Astrocyte of the hippocampus (primary cell): ENCODE measurements around the gene EIF5AL1.
"Not testable (repeated sequence)": the region's sequence is repeated elsewhere in the genome, so short reads cannot be mapped to it uniquely, and the experiment has no call there.

ENCODE experiments used
- DNase-seq: peaks from one replicate; pipeline ENCODE4 v3.0.0; 2011; ENCODE audit warnings: low read depth, low spot score

Gene EIF5AL1

DNA sequence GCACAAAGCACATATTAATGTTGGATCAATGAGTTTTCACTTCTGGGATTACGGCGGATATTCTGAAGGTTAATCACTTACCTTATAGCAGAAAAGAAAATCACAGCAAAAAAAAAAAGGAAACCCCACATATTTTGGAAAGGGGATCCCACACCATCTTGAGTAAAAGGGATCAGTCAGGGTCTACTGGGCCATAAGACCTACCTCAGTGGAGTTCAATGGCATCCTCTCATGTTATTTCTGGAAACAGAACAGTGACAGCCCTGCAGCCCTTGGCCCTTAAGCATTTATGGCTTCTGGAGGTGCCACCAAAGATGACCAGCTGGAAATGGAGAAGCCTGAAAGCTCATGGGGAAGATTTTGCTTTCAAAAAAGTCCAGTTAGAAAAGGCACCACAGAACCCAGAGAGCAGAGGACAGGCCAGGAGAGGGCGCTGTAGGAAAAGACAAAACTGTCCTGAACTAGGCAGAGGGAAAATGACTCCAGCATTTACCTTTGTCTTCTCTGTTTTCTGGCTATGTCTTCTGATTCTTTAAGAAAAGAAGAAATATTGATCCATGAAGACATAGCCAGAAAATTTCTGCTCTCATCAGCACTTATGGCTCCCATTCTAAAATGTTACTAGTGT is 2.9 kb upstream of the EIF5AL1 start:
- not testable (repeated sequence) for DNase-seq

DNA sequence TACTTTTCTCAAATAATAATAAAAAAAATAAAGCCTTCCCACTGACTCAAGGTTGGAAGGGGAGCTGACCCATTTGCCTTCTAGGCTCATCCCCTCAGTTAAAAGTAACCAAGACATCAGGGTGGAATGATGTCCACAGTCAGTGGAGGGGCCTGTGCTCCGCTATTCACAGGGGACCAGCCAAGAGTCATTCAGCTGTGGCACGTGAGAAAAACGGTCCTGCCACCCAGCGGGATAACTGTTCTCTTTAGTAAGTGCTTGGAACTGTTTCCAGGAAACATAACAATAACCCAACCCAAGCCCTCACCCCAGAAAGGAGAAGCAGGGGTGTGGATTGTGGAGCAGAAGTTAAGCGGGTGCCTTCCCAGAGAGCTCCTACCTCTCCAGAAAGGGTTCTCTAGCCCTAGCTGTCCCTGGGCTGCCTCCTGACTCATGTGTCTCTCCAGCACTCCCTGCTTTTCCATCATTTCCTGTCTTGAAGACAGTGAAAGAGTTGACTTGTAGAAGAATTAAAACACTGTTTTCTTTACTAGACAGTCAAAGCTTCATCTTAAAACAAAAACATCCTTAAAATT is 2.3 kb upstream of the EIF5AL1 start:
- DNase-seq, result not testable (repeated sequence)

DNA sequence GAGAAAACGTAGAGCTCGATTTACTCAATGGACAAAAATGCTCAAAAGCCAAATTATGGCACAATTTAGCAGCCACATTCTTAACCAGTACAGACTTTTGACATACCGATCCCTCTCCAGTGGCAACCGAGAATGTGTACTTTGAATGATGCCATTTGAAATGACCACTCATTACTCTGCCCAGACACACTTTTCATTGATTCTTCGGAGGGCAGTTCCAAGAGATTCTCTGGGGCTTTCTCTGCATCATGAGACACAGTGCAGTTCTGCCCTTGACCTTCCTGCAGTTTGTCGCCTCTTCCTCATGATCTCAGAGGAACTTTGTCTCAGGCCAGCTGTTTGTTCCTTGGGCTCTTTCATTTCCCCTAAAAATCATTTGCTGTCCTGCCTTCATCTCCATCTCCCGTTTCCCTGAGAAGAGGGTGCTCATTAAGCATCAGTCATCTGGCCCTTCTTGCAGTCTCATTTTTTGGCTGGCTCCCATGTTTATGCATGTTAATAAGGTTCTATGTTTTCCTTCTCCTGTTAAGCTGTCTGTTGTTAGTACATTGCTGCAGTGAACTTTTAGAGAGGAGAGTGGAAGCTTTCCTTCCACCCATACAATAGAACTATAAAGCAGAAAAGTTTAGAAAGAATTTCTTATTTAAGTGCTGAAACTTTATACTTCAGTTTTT is 4.3 kb downstream of the EIF5AL1 start:
- not testable (repeated sequence) for DNase-seq

DNA sequence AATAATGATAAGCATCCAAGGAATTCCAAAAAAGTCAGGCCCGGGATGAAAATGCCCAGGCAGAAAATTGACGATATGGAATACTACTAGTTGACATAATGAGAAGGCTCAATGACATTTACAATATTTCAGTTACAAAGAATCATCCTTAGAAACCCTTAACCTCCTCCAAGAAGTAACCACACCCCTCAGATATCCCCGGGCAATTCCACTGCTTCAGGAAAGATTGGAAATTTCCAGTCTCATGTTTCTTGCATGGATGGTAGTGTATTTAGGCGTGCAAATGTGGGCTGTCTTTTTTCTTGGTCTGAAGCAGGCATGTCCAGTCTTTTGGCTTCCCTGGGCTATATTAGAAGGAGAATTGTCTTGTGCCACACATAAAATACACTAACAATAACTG is 5.2 kb downstream of the EIF5AL1 start:
- not testable (repeated sequence) for DNase-seq

- DNase-seq, result not testable (repeated sequence)
Observed at GRCh38 chr10:79521751-79522150, 9.4 kb downstream of the EIF5AL1 start.

- not testable (repeated sequence) for DNase-seq
Observed at GRCh38 chr10:79522464-79522863, 10.1 kb downstream of the EIF5AL1 start.

- not testable (repeated sequence) for DNase-seq
Observed at GRCh38 chr10:79523157-79523853, 11.0 kb downstream of the EIF5AL1 start.

DNA sequence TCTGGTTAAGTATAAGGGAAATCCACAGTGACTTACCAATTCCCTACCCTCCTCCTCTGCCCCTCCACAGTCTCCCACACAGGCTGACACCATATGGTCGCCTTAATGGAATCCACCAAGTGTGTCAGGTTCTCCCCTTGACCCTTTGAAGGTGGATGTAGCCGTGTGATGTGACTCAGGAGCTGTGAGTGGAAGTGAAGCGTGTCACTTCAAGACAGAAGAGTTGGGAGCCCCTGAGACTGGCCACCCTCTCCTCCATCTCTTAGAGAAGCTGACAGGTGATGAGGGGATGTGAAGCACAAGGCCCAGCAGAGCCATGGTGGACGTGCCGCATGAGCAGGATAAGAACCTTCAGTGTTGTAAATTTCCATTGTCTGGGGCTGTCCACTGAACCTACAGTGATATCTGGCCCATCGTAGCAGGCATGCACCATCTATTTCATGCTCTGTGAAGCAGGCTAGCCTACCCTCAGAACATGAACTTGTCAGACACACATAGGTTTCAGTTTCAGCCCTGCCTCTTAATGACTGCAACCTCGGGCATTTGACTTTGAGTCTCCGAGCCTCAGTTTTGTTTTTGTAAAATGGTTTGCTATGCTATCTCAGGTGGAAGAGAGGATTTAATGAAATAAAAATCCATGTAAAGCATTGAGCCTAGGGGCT is 12.8 kb downstream of the EIF5AL1 start:
- DNase-seq, result not testable (repeated sequence)

GRCh38 chr10:79528261-79528660 is 15.9 kb downstream of the EIF5AL1 start:
- not testable (repeated sequence) for DNase-seq

DNA sequence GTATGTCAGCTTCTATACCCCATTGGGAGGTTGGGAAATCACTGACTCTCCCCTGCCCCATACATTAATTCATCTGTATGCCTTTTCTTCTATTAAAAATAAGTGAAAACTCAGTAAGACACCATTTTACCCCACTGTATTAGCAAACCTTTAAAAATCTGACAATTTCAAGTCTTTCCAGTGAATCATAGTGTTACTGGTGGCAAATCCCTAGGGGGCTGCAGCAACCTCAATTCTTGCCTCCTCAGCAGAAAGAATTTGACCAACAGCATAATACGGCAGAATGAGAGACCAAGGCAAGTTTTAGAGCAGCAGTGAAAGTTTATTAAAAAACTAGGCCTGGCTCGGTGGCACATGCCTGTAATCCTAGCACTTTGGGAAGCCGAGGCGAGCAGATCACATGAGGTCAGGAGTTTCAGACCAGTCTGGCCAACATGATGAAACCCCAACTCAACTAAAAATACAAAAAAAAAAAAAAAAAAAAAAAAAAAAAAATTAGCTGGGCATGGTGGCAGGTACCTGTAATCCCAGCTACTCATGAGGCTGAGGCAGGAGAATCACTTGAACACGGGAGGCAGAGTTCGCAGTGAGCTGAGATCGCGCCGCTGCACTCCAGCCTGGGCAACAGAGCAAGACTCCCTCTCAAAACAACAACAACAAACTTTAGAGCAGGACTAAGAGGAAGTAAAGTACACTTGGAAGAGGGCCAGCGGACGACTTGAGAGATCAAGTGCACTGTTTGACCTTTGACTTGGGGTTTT is 21.0 kb downstream of the EIF5AL1 start:
- DNase-seq, result not testable (repeated sequence)

- not testable (repeated sequence) for DNase-seq
Observed at GRCh38 chr10:79533903-79534175, 21.5 kb downstream of the EIF5AL1 start.

DNA sequence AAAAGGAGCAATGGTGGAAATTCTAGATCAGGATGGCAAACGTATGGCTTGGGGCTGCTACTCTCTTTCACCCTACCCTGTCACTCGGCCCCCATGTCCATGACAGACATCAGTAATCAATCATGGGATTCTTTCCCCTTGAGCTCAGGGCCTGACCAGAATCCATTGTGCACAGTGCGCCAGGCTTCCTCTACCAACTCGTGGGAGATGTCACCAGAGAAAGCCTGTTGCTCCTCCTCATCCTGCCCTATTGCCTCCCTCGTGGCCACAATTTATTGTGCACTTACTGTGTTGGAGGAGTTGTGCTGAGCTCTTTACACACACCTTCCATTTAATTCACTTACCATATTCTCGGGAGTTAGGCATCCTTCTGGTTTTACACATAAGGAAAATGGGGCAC is 26.0 kb downstream of the EIF5AL1 start:
- not testable (repeated sequence) for DNase-seq

GRCh38 chr10:79540930-79541329 is 28.6 kb downstream of the EIF5AL1 start:
- not testable (repeated sequence) for DNase-seq

GRCh38 chr10:79542626-79543025 is 30.3 kb downstream of the EIF5AL1 start:
- no peak for DNase-seq

DNA sequence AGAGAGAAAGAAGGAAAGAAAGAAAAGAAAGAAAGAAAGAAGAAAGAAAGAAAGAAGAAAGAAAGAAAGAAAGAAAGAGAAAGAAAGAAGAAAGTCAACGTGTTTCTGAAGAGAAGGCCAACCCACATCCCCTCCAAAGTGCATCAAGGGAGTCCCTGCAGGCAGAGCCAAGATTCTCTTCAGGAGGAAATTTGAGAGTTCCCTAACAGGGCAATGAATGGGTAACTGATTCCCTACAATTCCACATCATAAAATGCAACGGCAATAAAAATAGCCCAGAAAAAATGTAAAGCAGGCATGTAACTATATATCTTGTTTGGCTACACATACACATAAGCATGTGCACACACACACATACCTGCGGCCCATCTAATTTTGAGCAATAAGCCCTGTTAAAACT is 32.1 kb downstream of the EIF5AL1 start:
- DNase-seq, result not testable (repeated sequence)

- DNase-seq, result not testable (repeated sequence)
Observed at GRCh38 chr10:79544926-79545659, 32.8 kb downstream of the EIF5AL1 start.

DNA sequence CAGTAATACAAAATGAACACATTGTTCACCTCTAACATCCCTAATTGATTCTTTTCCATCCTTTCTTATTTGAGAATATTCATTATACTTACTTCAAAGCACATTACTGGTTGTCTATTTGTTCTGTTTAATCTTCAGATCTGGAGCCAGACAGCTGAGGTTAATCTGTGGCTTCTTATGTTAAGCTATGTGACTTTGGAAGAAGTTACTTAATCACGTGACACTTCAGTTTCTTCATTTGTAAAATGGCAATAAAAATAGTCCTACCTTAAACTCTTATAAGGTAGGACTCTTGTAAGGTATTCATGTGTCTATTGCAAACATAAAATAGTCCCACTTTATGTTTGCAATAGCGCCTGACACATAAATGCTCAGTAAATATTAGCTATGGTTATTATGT is 34.8 kb downstream of the EIF5AL1 start:
- DNase-seq, result not testable (repeated sequence)

DNA sequence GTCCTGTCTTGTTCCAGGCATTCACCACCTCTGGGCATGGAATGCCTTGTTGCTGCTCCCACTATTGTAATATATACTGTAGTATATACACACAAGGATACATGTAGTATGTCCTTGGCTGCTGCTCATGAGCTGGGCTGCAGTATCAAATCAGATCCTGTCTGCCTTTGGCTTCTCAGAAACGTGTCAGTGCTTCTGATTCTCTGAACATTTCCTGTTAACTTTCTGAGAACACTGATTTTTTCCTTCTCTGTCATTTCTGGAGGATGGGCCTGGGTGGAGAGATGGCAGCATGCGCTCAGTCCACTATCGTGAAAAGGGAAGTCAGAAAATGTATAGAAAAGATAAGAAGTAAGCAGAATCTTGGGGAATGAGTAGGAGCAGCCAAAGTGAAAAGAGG is 35.6 kb downstream of the EIF5AL1 start:
- DNase-seq, result no peak

- no peak for DNase-seq
Observed at GRCh38 chr10:79552143-79552542, 39.8 kb downstream of the EIF5AL1 start.
